ENCODE measurements around the gene P2RY13. TPM values are rescaled to one million over a fixed set of nuclear protein-coding genes. Genes with fewer than 3 reads are reported as not detected.

Gene P2RY13
- total and polyA plus RNA-seq, 4 donors, result 2.2 to 15.8 (median 4.9) TPM

- ATAC-seq (ENCODE audit: insufficient read depth, low FRiP score), result no peak
- Histone ChIP-seq H3K4me3 (no peak overlapping the region), H3K36me3 (ENCODE audit: control insufficient read depth in 4 of 4, insufficient read depth in 4 of 4, low read length in 4 of 4) (no peaks in the 10 kb centered on the region), H3K9ac (ENCODE audit: insufficient read depth in 1 of 2, low read length in 2 of 2) (no peak overlapping the region), H3K4me1 (ENCODE audit: control insufficient read depth in 5 of 5, insufficient read depth in 5 of 5, low read length in 5 of 5) (peaks cover 0 to 4% (median 0%) of the 10 kb centered on the region in 5 donors), H3K27me3 (ENCODE audit: control insufficient read depth in 3 of 3, insufficient read depth in 3 of 3, low read length in 2 of 3) (no peaks in the 10 kb centered on the region), H3K27ac (ENCODE audit: low read depth in 1 of 2, low read length in 1 of 2) (no peak overlapping the region), H3K9me3 (ENCODE audit: control insufficient read depth in 4 of 4, insufficient read depth in 3 of 4, low read length in 3 of 4) (no peaks in the 10 kb centered on the region)
- no peak for TF ChIP-seq CTCF (IDR thresholded peaks at IDR 0.05; ENCODE audit: control extremely low read depth, extremely low read depth)
- DNase-seq, result no peak
- 90 to 92% methylated on average over 6 of the region's 6 CpGs for WGBS, 2 donors
These were observed 23.1 kb downstream of the P2RY13 start for GRCh38 chr3:151306168-151306810.

DNA sequence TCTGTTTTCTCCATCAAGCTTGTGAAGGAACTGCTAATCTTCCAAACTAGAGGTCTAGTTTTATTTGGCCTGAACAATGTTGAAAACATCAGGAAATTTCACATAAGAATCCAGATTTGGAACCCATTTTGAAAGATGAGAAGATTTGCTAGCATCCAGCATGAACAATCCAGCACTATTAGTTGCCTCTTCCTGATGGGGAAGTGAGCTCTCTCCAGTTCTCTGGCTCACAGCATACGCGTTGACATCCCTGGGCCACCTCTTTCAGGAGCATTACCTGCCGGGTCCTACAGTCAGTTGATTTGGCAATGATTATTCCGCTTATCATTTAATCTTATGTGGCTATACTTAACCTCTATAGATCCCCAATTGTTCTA is 23.6 kb downstream of the P2RY13 start:
- DNase-seq, result no peak
- 88 to 89% methylated on average over 4 of the region's 4 CpGs for WGBS, 2 donors

DNA sequence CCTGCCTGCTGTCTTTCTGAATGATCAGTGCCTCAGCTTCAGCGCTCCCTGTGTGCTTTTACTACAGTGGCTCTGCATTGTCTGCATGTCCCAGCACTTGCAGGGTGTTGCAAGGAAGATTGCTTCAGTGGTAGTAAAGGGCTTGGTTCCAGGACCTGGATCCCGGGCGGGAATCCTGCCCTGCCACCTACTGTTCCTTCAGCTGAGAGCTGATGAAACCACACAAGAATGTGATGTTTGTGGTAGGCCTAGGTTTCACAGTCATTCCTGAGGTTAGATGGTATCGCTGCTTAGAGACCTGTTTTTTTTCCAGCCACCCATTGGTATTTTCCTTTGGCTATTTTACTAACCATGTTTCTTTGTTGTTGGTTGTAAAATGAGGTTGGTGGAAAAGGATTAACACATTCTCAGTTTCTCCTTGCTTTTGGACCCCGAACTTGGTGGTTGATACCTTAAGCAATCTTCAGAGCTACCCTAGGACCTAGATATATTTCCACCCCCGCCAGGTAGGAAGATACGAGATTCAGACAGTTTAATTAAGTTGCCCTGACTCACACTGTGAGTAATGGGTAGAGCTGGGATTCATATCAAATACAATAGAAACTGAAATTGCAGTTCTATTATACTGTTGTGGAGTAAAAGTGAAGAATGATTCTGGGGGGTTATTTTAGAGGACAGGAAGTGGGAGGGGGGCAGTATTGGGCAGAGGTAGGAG is 24.1 kb downstream of the P2RY13 start:
- H3K4me1 ChIP-seq (ENCODE audit: control insufficient read depth in 5 of 5, insufficient read depth in 5 of 5, low read length in 5 of 5), result peaks cover 0 to 4% (median 0%) of the 10 kb centered on the region in 5 donors
- TF ChIP-seq CTCF (IDR thresholded peaks at IDR 0.05; ENCODE audit: control extremely low read depth, extremely low read depth), result no peak
- H3K9me3 ChIP-seq (ENCODE audit: control insufficient read depth in 4 of 4, insufficient read depth in 3 of 4, low read length in 3 of 4), result no peaks in the 10 kb centered on the region
- H3K36me3 ChIP-seq (ENCODE audit: control insufficient read depth in 4 of 4, insufficient read depth in 4 of 4, low read length in 4 of 4), result no peaks in the 10 kb centered on the region
- H3K9ac ChIP-seq (ENCODE audit: insufficient read depth in 1 of 2, low read length in 2 of 2), result no peak overlapping the region
- DNase-seq (peak; percentile 36 to 69 (median 46)), ATAC-seq (ENCODE audit: insufficient read depth, low FRiP score) (peak; percentile 85)
- H3K27me3 ChIP-seq (ENCODE audit: control insufficient read depth in 3 of 3, insufficient read depth in 3 of 3, low read length in 2 of 3), result no peaks in the 10 kb centered on the region
- 66 to 67% methylated on average over 7 of the region's 7 CpGs for WGBS, 2 donors
- no peak overlapping the region for H3K4me3 ChIP-seq
- no peak overlapping the region for H3K27ac ChIP-seq (ENCODE audit: low read depth in 1 of 2, low read length in 1 of 2)

More for the DNA sequence above, 23.6 kb downstream of the P2RY13 start:
- Histone ChIP-seq H3K9ac (ENCODE audit: insufficient read depth in 1 of 2, low read length in 2 of 2) (no peak overlapping the region), H3K4me1 (ENCODE audit: control insufficient read depth in 5 of 5, insufficient read depth in 5 of 5, low read length in 5 of 5) (peaks cover 0 to 4% (median 0%) of the 10 kb centered on the region in 5 donors), H3K27me3 (ENCODE audit: control insufficient read depth in 3 of 3, insufficient read depth in 3 of 3, low read length in 2 of 3) (no peaks in the 10 kb centered on the region), H3K27ac (ENCODE audit: low read depth in 1 of 2, low read length in 1 of 2) (no peak overlapping the region), H3K36me3 (ENCODE audit: control insufficient read depth in 4 of 4, insufficient read depth in 4 of 4, low read length in 4 of 4) (no peaks in the 10 kb centered on the region), H3K9me3 (ENCODE audit: control insufficient read depth in 4 of 4, insufficient read depth in 3 of 4, low read length in 3 of 4) (no peaks in the 10 kb centered on the region), H3K4me3 (no peak overlapping the region)
- no peak for TF ChIP-seq CTCF (IDR thresholded peaks at IDR 0.05; ENCODE audit: control extremely low read depth, extremely low read depth)
- ATAC-seq (ENCODE audit: insufficient read depth, low FRiP score), result no peak
